Stimulated activated CD8-positive, alpha-beta memory T cell treated with anti-CD3 and anti-CD28 coated beads, Interleukin-4, amount 100 ng/mL, for 48 hours (primary cell): Measurements from ENCODE around the gene NCOA1.
"Not testable (repeated sequence)": the region's sequence is repeated elsewhere in the genome, so short reads cannot be mapped to it uniquely, and the experiment has no call there.

Experiments
- DNase-seq: peaks from one replicate; pipeline ENCODE4 v3.0.0-alpha.2; 2020

Gene NCOA1

DNA sequence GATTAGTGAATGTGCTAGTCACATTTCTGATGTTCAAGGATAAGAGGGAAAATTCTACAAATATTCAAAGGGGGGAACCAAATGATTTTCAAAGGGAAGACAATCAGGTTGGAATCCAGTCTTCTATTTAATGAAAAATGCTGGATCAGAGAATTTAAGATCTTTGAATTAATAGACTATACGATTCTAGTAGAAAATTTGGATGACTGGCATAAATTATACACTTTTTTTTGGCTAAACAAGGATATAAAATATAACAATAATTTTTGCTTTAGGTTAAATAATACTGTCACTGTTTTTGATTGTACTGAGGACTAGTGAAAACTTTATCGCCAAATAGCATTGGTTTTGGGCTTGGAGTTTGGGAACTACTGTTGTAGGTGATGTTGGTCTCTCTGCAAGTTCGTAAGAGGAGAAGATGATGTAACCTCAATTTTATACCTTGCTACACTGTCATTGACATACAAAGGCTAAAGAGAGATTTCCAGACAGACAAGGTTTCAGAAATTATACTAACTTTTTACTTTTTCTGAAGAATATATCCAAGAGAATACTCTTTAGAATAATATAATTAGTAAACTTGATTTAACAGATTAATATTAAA lies 51.3 kb downstream of the NCOA1 start:
- no peak for DNase-seq

- DNase-seq: no peak
Measured at GRCh38 chr2:24543252-24543651, 52.2 kb downstream of the NCOA1 start.

GRCh38 chr2:24544456-24545115 lies 53.5 kb downstream of the NCOA1 start:
- no peak for DNase-seq

- DNase-seq: no peak
Measured at GRCh38 chr2:24546669-24547068, 55.6 kb downstream of the NCOA1 start.

GRCh38 chr2:24548058-24548457 lies 57.0 kb downstream of the NCOA1 start:
- DNase-seq: no peak

DNA sequence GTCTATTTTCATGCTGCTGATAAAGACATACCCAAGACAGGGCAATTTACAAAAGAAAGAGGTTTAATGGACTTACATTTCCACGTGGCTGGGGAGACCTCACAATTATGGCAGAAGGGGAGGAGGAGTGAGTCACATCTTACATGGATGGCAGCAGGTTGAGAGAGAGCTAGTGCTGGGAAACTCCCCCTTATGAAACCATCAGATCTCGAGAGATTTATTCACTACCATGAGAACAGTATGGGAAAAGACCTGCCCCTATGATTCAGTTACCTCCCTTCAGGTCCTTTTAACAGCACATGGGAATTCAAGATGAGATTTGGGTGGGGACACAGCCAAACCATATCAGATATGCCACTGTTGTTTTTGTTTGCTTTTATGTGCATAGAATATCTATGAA lies 59.2 kb downstream of the NCOA1 start:
- not testable (repeated sequence) for DNase-seq

DNA sequence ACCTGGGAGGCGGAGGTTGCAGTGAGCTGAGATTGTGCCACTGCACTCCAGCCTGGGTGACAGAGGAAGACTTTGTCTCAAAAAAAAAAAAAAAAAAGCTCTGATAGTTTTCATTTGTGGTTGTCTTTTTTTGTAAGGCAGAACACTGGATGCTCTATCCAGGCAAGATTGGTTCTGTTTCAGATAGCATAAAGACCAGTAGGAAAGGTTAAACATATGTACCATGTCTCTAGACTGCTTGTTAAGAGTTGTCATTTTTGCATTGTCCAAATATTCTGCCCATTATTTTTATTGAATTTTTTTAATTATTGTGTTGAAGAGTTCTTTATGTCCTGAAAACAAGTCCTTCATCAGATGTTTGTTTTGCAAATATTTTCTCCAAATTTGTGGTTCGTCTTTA lies 60.0 kb downstream of the NCOA1 start:
- DNase-seq: no peak

DNA sequence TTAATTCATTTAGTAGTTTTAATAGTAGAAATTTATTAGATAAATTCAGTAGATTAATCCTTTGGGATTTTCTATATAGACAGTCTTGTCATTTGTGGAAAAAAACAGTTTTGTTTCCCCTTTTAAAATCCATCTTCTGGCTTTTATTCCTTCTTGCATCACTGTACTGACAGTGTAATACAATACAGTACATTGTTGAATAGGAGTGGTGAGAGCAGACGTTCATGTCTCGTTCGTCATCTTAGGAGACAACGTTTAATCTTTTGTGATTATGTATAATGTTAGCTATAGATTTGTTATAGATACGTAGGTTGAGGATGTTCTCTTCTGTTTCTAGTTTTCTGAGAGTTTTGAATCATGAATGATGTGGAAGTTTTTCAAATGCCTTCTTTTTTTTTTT lies 61.8 kb downstream of the NCOA1 start:
- no peak for DNase-seq

DNA sequence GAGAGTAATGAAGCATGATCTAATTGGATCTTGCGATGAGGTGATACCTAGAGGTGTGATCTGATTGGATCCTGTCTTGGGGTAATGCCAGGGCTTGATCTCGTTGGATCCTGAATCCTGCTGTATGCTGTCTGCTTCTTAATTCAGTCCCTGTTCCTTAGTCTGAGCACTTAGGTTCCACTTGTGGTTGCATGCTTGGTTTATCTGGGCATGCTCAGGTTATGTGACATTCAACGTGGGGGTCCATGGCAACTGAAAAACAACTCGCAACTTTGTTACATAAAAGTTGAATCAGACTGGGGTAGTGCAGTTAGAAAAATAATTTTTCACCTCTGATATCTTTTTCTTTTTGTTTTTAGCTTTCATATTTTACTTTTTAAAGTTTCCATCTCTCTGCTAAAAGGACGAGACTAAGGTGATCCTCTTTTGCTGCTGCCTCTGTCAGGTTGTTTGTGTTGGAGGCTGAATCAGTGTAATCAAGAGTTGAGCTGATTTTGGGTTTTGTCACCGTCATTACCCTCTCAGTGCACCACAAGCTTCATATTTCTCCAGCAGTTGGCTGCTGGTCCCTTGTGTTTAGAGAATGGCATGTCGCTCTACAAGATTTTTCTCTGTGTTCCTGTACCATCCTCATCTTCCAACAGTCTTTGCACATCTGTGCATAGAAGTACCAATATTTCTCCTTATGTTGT lies 67.9 kb downstream of the NCOA1 start:
- no peak for DNase-seq

DNA sequence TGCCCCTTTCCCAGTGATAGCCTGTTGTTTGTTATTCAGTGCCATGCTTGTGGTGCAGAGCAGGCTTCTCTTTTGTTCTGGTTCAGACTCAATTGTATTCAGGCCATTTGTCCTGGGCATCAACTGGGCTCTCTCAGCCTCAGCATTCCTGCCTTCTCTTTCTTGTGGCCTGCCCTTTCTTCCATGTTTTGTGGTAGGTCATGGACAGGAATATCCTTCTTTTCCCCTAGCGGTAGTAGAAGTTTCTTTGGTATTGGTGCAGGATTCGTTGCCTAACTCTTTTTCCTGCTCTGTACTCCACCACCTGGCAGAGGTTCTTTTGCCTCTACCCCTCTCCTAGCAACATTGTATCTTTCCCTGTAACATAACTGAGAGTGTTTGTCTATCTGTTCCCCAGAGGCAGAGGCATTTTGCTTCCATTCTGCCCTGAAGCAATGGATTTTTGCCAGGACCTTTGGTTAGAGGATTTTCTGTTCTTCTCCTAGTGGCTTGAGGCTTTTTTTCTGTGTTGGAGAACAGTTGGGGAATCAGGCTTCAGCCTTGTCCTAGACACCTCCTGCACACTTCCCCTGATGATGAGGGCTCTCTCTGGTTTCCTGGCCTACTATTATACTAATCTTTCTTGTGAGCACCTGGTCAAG lies 68.5 kb downstream of the NCOA1 start:
- DNase-seq: no peak

DNA sequence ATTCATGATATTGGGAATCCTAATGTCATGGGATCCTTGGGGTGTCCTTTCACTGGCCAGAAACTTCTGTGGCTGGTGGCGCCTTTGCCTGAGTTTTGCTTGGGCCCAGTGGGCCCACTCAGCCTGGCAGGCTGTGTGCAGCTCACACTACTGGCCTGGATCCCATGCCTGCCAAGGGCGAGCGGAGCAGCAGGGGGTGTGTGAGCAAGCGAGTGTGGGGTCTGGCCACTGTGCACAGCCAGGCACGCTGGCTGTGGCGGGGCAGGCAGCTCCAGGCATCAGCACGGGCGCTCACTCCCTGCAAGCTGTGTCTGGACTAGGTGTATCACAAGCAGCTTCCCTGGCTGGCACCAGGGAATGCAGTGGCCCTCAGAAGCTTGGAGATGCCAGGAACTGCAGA lies 74.5 kb downstream of the NCOA1 start:
- DNase-seq: no peak

DNA sequence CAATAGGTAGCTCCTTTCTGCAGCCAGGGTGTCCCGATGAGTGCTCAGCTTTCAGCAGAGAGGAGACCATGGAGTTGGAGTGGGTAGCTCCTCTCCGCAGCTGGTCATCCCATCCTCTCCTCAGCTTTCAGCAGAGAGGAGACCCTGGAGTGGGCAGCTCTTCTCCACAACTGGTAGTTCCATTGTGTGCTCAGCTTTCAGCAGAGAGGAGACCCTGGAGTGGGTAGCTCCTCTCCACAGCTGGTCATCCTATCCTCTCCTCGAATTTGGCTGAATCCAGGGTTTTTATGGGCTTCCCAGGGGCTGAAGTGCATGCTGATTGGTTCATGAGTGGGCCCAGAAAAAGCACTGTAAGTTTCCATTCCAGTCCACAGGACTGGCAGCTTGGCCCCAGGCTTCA lies 75.2 kb downstream of the NCOA1 start:
- no peak for DNase-seq

DNA sequence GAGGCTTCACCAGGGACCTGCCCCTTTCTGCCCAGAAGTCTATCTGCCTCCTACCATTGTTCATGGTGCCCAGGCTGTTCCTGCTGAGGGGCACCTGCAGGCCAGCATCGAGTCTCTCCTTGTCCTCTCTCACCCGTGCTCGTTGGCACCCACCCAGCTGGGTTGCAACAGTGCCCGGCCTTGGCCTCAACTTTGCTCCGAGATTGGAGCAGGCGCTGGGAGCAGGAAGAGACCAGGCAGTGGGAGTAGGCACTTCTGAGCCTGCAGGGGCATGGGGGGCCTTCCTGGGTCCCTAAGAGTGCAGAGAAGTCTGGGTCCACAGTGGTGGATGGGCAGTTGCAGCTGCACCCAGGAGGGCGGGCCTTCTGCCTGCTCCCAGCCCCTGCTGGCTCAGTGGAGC lies 75.6 kb downstream of the NCOA1 start:
- DNase-seq: no peak

DNA sequence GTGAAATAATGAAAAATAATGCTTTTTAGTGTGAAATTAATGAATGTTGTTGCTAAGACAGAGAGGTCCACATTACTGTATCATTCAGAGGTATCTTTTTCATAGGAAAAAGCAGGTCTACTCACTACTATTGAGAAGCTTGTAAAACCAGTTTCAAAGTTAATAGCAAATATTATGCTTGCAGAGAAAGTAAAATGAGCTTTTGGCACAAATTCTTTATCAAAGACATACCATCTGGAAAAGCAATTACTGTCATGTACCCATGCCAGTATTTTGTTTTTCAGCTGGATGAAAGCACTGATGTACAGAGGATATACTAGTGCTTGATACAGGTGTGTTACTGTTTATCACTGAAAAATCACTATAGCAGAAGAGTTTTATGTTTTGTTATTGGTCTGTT lies 77.5 kb downstream of the NCOA1 start:
- DNase-seq: no peak

- DNase-seq: not testable (repeated sequence)
Measured at GRCh38 chr2:24569565-24569964, 78.5 kb downstream of the NCOA1 start.

DNA sequence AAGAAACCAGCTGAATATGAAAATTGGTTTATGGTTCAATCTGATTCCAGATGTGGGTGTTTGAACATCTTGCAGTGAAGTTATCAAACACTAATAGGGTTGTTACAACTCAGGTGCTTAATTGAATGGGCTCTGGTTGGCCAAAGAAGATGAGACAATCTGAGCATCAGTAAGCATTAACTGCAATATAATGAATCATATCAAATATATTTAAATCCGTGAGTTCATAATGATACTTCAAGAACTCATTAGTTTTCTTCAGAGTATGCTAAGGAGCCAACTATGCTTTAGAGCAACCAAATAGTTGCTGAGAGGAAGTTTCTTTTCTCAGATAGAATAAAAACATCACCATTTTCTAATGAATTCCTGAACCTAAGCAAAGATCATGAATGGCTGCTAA lies 79.2 kb downstream of the NCOA1 start:
- DNase-seq: no peak

- no peak for DNase-seq
Measured at GRCh38 chr2:24571828-24572442, 80.9 kb downstream of the NCOA1 start.

GRCh38 chr2:24576146-24576545 lies 85.1 kb downstream of the NCOA1 start:
- DNase-seq: no peak

DNA sequence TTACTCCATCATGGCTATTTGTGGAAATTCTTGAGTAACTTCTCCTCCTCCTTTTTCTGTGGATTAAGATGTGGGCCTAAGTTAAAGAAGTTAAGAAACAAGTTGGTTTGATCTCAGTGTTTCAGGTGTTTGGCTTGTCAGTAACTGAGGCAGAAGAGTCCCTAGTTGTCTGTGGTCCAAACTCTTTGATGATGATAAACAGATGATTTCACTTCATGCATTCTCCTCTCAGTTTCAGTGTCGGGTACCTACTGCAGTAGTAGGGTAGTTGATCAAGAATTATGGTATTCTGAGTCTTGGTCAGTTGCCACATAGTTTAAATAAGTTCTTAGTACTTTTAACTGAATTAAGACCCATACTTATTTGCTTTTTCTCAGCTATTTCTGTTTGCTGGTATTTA lies 85.6 kb downstream of the NCOA1 start:
- DNase-seq: no peak

DNA sequence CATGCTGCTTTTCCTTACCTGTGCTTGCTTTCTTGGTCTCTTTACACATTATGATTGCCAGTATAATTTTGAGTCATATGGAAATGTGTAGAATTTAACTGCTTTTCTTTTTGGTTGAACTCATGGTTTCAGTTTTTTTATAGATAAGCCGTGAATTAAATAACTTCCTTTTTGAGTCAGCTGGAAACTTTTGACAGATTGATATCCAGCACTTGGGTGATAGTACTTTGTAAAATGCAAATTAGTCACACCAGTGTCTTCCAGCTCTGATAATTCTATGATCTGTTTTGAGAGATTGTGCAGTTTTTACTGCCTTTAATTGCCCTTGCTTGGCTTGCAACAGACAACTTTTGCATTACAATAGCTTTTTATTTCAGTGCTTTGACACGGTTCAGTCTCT lies 86.4 kb downstream of the NCOA1 start:
- DNase-seq: no peak

GRCh38 chr2:24579053-24579803 lies 88.2 kb downstream of the NCOA1 start:
- no peak for DNase-seq

DNA sequence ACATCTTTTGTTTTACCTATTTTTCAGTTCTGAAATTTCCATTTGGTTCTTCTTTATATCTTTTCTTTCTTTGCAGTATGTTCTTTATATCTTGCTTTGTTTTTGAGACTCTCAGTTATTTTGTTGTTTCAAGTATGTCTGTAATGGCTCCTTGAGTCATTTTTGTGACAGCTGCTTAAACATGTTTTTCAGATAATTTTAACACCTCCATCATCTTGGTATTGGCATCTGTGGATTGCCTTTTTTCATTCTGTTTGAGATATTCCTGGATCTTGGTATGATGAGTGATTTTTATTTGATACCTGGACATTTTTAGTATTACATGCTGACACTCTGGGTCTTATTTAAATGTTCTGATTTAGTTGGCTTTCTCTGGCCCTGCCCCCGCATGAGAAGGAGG lies 89.5 kb downstream of the NCOA1 start:
- no peak for DNase-seq

GRCh38 chr2:24581971-24582370 lies 90.9 kb downstream of the NCOA1 start:
- DNase-seq: not testable (repeated sequence)
